A673 (cell line): ENCODE data around the gene ERVK3-1. TPM values are rescaled to one million over a fixed set of nuclear protein-coding genes. Genes with fewer than 3 reads are reported as not detected.

ENCODE experiments used
- BruUV-seq: library from RNA; stranded (reverse); fragments of 400-500 nt; replicated peaks from 2 replicates; lab custom pipeline; 2021; lab: Mats Ljungman, UMichigan
- CTCF ChIA-PET: fragments of 300-600 bp; sonication (Branson Sonifier 250); formaldehyde crosslinking; loops from one replicate; lab custom pipeline; 2022; ENCODE audit warnings: antibody characterized with exemption; lab: Charles Lee
- POLR2A ChIA-PET: fragments of 300-600 bp; sonication (Branson Sonifier 250); formaldehyde crosslinking; loops from one replicate; lab custom pipeline; 2022; ENCODE audit warnings: antibody characterized with exemption; ENCODE audit not compliant: low non-redundant PET; lab: Charles Lee
- DNase-seq: peaks from one replicate; pipeline ENCODE4 v3.0.0-alpha.2; 2015; ENCODE audit warnings: low spot score
- H3K27ac ChIP-seq: fragments of 200-600 bp; sonication (generic); 2 replicates; pipeline ENCODE4 v1.5.1; 2016; ENCODE audit warnings: mixed run types, low read depth, mild to moderate bottlenecking, mixed read lengths, antibody characterized with exemption, low read length; ENCODE audit not compliant: poor library complexity, severe bottlenecking
- H3K27me3 ChIP-seq: fragments of 200-600 bp; sonication (generic); replicated peaks from 2 replicates; pipeline ENCODE4 v1.6.1; 2017; ENCODE audit warnings: mixed run types, low read depth, mild to moderate bottlenecking, mixed read lengths, antibody characterized with exemption, low read length; ENCODE audit not compliant: insufficient read depth, poor library complexity
- H3K36me3 ChIP-seq: fragments of 200-600 bp; sonication (generic); 2 replicates; pipeline ENCODE4 v1.6.1; 2016; ENCODE audit warnings: mixed run types, mild to moderate bottlenecking, mixed read lengths, antibody characterized with exemption, low read length; ENCODE audit not compliant: insufficient read depth, poor library complexity, severe bottlenecking
- H3K4me1 ChIP-seq: fragments of 200-600 bp; sonication (generic); 2 replicates; pipeline ENCODE4 v1.6.1; 2017; ENCODE audit warnings: mixed run types, mild to moderate bottlenecking, mixed read lengths, antibody characterized with exemption, low read length; ENCODE audit not compliant: insufficient read depth, poor library complexity, severe bottlenecking
- H3K4me3 ChIP-seq: fragments of 200-600 bp; sonication (generic); 2 replicates; pipeline ENCODE4 v1.5.1; 2016; ENCODE audit warnings: low read depth, mixed run types, mild to moderate bottlenecking, mixed read lengths, low read length; ENCODE audit not compliant: poor library complexity, severe bottlenecking
- H3K9me3 ChIP-seq: fragments of 200-600 bp; sonication (generic); 2 replicates; pipeline ENCODE4 v1.6.1; 2016; ENCODE audit warnings: mixed run types, low read depth, mild to moderate bottlenecking, mixed read lengths, antibody characterized with exemption, low read length; ENCODE audit not compliant: poor library complexity, severe bottlenecking
- CTCF ChIP-seq: fragments of 300-800, 200-600 bp; sonication (generic); conservative IDR thresholded peaks from 2 replicates; pipeline ENCODE4 v1.5.1; 2017; ENCODE audit warnings: low read depth, mild to moderate bottlenecking, antibody characterized with exemption, low read length, moderate library complexity, mixed read lengths
- EZH2 ChIP-seq: fragments of 200-600 bp; sonication (generic); IDR thresholded peaks from 2 replicates; pipeline ENCODE4 v1.6.1; 2017; ENCODE audit warnings: borderline replicate concordance, low read depth, mild to moderate bottlenecking, mixed read lengths, antibody characterized with exemption, low read length; ENCODE audit not compliant: poor library complexity, severe bottlenecking
- intact Hi-C: fragments of 100-400 bp; cut with micrococcal nuclease; formaldehyde crosslinking; loops from one replicate; pipeline ENCODE4 v1.10.0; 2022; ENCODE audit not compliant: unreplicated experiment
- total RNA-seq: library from RNA; stranded (reverse); gene quantifications from 2 replicates; pipeline ENCODE4 v1.2.3, GENCODE V29; 2021

The ERVK3-1 gene
- total RNA-seq, 1 experiment from 2014 or later = 77.1 TPM

- H3K27ac ChIP-seq = no peak overlapping the region
- POLR2A ChIA-PET = no interaction called here
Measured at GRCh38 chr19:58277197-58277596, 28.0 kb upstream of the ERVK3-1 start.

GRCh38 chr19:58277748-58278540, 27.2 kb upstream of the ERVK3-1 start:
- DNase-seq = no peak
- ChIA-PET CTCF (interaction anchor here (0.8 kb wide), 1 partner anchor 86 kb away, joined by 3 read pairs; no protein-coding TSS in a partner anchor), POLR2A (no interaction called here)
- H3K4me3 ChIP-seq = peak overlapping the region; percentile 87
- H3K9me3 ChIP-seq = peaks cover 9% of the 10 kb centered on the region
- intact Hi-C loops = loop anchor here (2.0 kb wide), 2 partner anchors 27 to 49 kb away; partner anchors contain the start of genes ERVK3-1 and ZNF544
- H3K27me3 ChIP-seq = no peaks in the 10 kb centered on the region
- no peaks in the 10 kb centered on the region for H3K4me1 ChIP-seq
- BruUV-seq = TSS peak; percentile 62
- peak overlapping the region; percentile 84 for H3K27ac ChIP-seq
- H3K36me3 ChIP-seq = peaks cover 40% of the 10 kb centered on the region
- TF ChIP-seq EZH2 = no peak
- no peak for TF ChIP-seq CTCF

More at GRCh38 chr19:58277197-58277596, 28.0 kb upstream of the ERVK3-1 start:
- H3K4me1 ChIP-seq = no peaks in the 10 kb centered on the region
- no peak for TF ChIP-seq EZH2
- no peak for TF ChIP-seq CTCF
- DNase-seq = no peak
- H3K9me3 ChIP-seq = peaks cover 11% of the 10 kb centered on the region
- BruUV-seq = no TSS peak
- peaks cover 38% of the 10 kb centered on the region for H3K36me3 ChIP-seq
- intact Hi-C loops = no loop called here
- H3K27me3 ChIP-seq = no peaks in the 10 kb centered on the region
- H3K4me3 ChIP-seq = no peak overlapping the region
- CTCF ChIA-PET = no interaction called here

- BruUV-seq = no TSS peak
- intact Hi-C loops = loop anchor here (2.0 kb wide), 2 partner anchors 26 to 50 kb away; partner anchors contain the start of genes ERVK3-1 and ZNF544
- DNase-seq = peak; percentile 99
- Histone ChIP-seq H3K4me3 (peak within 1 kb of the TSS; percentile 87), H3K9me3 (peaks cover 9% of the 10 kb centered on the region), H3K4me1 (no peaks in the 10 kb centered on the region), H3K27ac (peak within 1 kb of the TSS; percentile 84), H3K27me3 (no peaks in the 10 kb centered on the region), H3K36me3 (peaks cover 39% of the 10 kb centered on the region)
- ChIA-PET CTCF (interaction anchor here (0.8 kb wide), 1 partner anchor 87 kb away, joined by 3 read pairs; no protein-coding TSS in a partner anchor), POLR2A (interaction anchor here (0.6 kb wide), 1 partner anchor 25 kb away, joined by 4 read pairs; no protein-coding TSS in a partner anchor)
- no peak for TF ChIP-seq CTCF
- no peak for TF ChIP-seq EZH2
Measured at GRCh38 chr19:58278541-58279041, 26.6 kb upstream of the ERVK3-1 start, which contains the start of gene ZNF8. Gene ZNF8, plus strand, starts transcription at chr19:58278955. Its CDS starts 127 bp downstream, at chr19:58279082.
